ENCODE data around the gene CHRNA9.

DNA sequence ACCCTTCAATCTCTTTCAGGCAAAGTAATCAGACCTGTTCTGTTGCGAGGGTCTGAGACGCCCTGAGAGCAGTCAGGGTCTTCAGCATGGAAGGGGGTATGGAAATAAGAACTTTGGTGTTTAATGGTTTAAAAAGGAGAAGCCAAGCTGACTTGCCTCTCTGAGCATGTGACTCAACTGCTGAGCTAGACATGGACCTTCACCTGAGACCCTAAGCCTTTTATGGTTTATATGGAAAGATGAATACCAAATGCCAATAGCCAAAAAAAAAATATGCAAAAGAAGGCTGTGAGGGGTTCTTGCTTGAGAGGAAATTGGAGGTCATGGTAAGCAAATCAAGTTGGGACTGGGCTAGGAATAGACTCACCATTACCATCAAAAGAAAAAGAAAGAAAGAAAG is 30.6 kb downstream of the CHRNA9 start:
- TF ChIP-seq, protein P1, sequence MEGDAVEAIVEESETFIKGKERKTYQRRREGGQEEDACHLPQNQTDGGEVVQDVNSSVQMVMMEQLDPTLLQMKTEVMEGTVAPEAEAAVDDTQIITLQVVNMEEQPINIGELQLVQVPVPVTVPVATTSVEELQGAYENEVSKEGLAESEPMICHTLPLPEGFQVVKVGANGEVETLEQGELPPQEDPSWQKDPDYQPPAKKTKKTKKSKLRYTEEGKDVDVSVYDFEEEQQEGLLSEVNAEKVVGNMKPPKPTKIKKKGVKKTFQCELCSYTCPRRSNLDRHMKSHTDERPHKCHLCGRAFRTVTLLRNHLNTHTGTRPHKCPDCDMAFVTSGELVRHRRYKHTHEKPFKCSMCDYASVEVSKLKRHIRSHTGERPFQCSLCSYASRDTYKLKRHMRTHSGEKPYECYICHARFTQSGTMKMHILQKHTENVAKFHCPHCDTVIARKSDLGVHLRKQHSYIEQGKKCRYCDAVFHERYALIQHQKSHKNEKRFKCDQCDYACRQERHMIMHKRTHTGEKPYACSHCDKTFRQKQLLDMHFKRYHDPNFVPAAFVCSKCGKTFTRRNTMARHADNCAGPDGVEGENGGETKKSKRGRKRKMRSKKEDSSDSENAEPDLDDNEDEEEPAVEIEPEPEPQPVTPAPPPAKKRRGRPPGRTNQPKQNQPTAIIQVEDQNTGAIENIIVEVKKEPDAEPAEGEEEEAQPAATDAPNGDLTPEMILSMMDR (IDR thresholded peaks at IDR 0.05) = no peak
- no peak for TF ChIP-seq ZFX (IDR thresholded peaks at IDR 0.05; ENCODE audit: borderline replicate concordance)

Data from 22Rv1 (cell line).